Osteocyte (in vitro differentiated cells): Measurements from ENCODE around the gene GAPDHS. TPM values are rescaled to one million over a fixed set of nuclear protein-coding genes. Genes with fewer than 3 reads are reported as not detected.

ENCODE experiments used
- DNase-seq: peaks from one replicate; pipeline ENCODE4 v3.0.0; 2021; ENCODE audit warnings: mixed read lengths; ENCODE audit not compliant: unreplicated experiment; ENCODE audit errors: extremely low spot score
- H3K27ac Mint-ChIP-seq: one replicate; pipeline ENCODE4 v1.8.0; 2021; ENCODE audit warnings: mild to moderate bottlenecking, mixed read lengths; ENCODE audit not compliant: unreplicated experiment
- H3K27me3 Mint-ChIP-seq: one replicate; pipeline ENCODE4 v1.8.0; 2021; ENCODE audit warnings: mixed read lengths; ENCODE audit not compliant: unreplicated experiment
- H3K36me3 Mint-ChIP-seq: one replicate; pipeline ENCODE4 v1.8.0; 2021; ENCODE audit warnings: mixed read lengths; ENCODE audit not compliant: unreplicated experiment
- H3K4me1 Mint-ChIP-seq: one replicate; pipeline ENCODE4 v1.8.0; 2021; ENCODE audit warnings: mixed read lengths; ENCODE audit not compliant: unreplicated experiment
- H3K4me3 Mint-ChIP-seq: one replicate; pipeline ENCODE4 v1.8.0; 2021; ENCODE audit warnings: mild to moderate bottlenecking, moderate library complexity, mixed read lengths; ENCODE audit not compliant: unreplicated experiment
- H3K9me3 Mint-ChIP-seq: one replicate; pipeline ENCODE4 v1.8.0; 2021; ENCODE audit warnings: mixed read lengths; ENCODE audit not compliant: unreplicated experiment
- total RNA-seq: library from RNA; stranded (reverse); gene quantifications from 2 replicates; pipeline ENCODE4 v1.2.1, GENCODE V29; 2021
- TF ChIP-seq, protein P1 (sequence below): fragments of 200-600 bp; sonication (generic); IDR thresholded peaks from 2 replicates; pipeline ENCODE4 v1.5.0; 2021; ENCODE audit warnings: antibody characterized with exemption, mild to moderate bottlenecking, moderate library complexity

The GAPDHS gene
- total RNA-seq, 1 donor from 2014 or later: not detected

DNA sequence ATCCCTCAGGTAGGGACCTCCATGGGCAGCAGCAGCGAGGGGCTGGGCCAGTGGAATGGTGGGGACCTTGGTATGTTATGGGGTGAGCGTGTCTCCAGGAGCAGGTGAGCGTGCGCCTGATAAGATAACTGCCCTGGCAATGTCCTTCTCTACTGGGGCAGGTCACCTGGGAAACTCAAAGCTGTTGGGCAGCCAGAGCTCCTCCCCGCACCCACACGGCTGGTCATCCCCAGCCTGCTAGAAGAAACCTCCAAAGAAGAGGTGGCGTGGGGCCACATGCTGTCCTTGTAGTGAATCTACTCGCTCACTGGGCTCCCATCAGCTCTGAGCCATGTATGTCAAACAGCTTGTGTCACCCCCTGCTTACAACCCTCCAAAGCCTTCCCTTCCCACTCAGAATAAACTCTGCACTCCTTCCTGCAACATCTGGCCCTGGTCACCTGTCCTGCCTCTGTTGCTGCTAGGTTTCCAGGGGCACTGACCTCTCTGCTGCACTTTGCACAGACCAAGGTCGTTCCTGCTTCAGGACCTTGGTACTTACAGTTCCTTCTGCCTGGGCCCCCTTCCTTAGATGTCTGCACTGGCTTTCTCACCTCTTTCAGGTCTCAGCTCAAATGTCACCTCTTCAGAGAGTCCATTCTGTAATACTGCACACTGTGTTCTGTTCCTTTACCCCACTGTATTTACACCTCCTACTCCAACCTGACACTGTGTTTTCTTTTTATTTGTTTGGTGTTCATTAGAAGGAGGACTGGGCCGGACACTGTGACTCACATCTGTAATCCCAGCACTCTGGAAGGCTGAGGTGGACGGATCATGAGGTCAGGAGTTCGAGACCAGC is 32.0 kb downstream of the GAPDHS start:
- peaks cover 18% of the 10 kb centered on the region for H3K27me3 Mint-ChIP-seq
- no peak overlapping the region for H3K27ac Mint-ChIP-seq
- H3K9me3 Mint-ChIP-seq: no peaks in the 10 kb centered on the region
- no peak overlapping the region for H3K4me3 Mint-ChIP-seq
- TF ChIP-seq, protein P1, sequence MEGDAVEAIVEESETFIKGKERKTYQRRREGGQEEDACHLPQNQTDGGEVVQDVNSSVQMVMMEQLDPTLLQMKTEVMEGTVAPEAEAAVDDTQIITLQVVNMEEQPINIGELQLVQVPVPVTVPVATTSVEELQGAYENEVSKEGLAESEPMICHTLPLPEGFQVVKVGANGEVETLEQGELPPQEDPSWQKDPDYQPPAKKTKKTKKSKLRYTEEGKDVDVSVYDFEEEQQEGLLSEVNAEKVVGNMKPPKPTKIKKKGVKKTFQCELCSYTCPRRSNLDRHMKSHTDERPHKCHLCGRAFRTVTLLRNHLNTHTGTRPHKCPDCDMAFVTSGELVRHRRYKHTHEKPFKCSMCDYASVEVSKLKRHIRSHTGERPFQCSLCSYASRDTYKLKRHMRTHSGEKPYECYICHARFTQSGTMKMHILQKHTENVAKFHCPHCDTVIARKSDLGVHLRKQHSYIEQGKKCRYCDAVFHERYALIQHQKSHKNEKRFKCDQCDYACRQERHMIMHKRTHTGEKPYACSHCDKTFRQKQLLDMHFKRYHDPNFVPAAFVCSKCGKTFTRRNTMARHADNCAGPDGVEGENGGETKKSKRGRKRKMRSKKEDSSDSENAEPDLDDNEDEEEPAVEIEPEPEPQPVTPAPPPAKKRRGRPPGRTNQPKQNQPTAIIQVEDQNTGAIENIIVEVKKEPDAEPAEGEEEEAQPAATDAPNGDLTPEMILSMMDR: no peak
- DNase-seq: no peak
- H3K36me3 Mint-ChIP-seq: no peaks in the 10 kb centered on the region
- no peaks in the 10 kb centered on the region for H3K4me1 Mint-ChIP-seq

DNA sequence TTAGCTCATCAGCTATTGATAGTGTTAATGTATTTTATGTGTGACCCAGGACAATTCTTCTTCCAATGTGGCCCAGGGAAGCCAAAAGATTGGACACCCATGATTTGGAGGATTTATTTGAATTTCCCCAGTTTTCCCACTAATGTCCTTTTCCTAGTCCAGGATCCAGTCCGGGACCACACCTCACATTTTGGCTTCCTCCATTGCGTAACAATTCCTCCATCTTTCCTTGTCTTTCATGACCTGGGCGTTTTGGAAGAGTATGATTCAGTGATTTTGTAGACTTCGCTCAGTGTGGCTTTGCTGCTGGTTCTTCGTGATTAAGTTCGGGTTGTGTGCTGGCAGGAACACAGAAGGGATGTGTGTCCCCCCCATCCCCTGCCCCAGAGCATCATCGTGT is 33.5 kb downstream of the GAPDHS start:
- H3K4me3 Mint-ChIP-seq: no peak overlapping the region
- no peak for DNase-seq
- H3K9me3 Mint-ChIP-seq: no peaks in the 10 kb centered on the region
- peaks cover 13% of the 10 kb centered on the region for H3K27me3 Mint-ChIP-seq
- no peaks in the 10 kb centered on the region for H3K4me1 Mint-ChIP-seq
- TF ChIP-seq, protein P1: no peak
- H3K27ac Mint-ChIP-seq: no peak overlapping the region
- H3K36me3 Mint-ChIP-seq: no peaks in the 10 kb centered on the region

- DNase-seq: no peak
- TF ChIP-seq, protein P1: no peak
- Mint-ChIP-seq H3K36me3 (no peaks in the 10 kb centered on the region), H3K9me3 (no peaks in the 10 kb centered on the region), H3K27ac (no peak overlapping the region), H3K4me3 (no peak overlapping the region), H3K27me3 (peaks cover 18% of the 10 kb centered on the region), H3K4me1 (no peaks in the 10 kb centered on the region)
Observed at GRCh38 chr19:35569281-35569781, 36.1 kb downstream of the GAPDHS start.

DNA sequence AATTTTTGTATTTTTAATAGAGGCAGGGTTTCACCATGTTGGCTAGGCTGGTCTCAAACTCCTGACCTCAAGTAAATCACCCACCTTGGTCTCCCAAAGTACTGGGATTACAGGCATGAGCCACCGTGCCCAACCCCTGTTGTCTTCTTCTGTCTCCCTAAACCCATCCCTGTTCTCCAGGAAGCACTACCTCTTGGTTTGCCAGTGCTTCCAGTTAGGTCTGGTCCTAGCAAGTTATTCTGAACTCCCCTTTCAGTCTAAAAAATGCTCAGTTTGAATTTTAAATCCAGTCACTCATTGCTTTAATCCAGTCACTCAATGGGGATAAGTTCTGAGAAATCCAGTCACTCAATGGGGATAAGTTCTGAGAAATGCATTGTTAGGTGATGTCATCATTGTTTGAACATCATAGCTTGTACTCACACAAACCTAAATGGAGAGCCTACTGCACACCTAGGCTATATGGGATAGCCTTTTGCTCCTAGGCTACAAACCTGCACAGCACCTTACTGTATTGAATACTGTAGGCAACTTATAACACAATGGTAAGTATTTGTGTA is 38.2 kb downstream of the GAPDHS start:
- no peak overlapping the region for H3K27ac Mint-ChIP-seq
- no peak overlapping the region for H3K4me3 Mint-ChIP-seq
- peaks cover 10% of the 10 kb centered on the region for H3K9me3 Mint-ChIP-seq
- no peak for DNase-seq
- H3K27me3 Mint-ChIP-seq: peaks cover 14% of the 10 kb centered on the region
- H3K4me1 Mint-ChIP-seq: no peaks in the 10 kb centered on the region
- TF ChIP-seq, protein P1: no peak
- H3K36me3 Mint-ChIP-seq: no peaks in the 10 kb centered on the region

- TF ChIP-seq, protein P1: no peak
- no peak for DNase-seq
- Mint-ChIP-seq H3K4me3 (no peak overlapping the region), H3K36me3 (no peaks in the 10 kb centered on the region), H3K9me3 (peaks cover 21% of the 10 kb centered on the region), H3K4me1 (no peaks in the 10 kb centered on the region), H3K27ac (no peak overlapping the region), H3K27me3 (peaks cover 3% of the 10 kb centered on the region)
Observed at GRCh38 chr19:35577918-35578317, 44.7 kb downstream of the GAPDHS start.
